Panc1 (cell line): ENCODE data around the gene C13orf46.

ENCODE experiments used
- CTCF ChIP-seq: fragments of 450-650 bp; IDR thresholded peaks from 2 replicates; pipeline ENCODE4 v1.5.1; 2017; ENCODE audit warnings: mild to moderate bottlenecking
- POLR2AphosphoS5 ChIP-seq: IDR thresholded peaks from 2 replicates; pipeline ENCODE4 v1.6.1; 2012; ENCODE audit warnings: mild to moderate bottlenecking, low read depth, low read length, moderate library complexity
- REST ChIP-seq, 2 experiments: IDR thresholded peaks; 2 replicates each; pipeline ENCODE4 v1.6.1; 2011 to 2012; ENCODE audit warnings: low read depth in 2 of 2, control low read depth in 1 of 2, low read length in 1 of 2, mild to moderate bottlenecking in 1 of 2, moderate library complexity in 1 of 2; ENCODE audit not compliant: insufficient read depth in 1 of 2
- SIN3A ChIP-seq: IDR thresholded peaks from 2 replicates; pipeline ENCODE4 v1.6.1; 2012; ENCODE audit warnings: low read depth, mild to moderate bottlenecking, low read length, moderate library complexity, borderline replicate concordance; ENCODE audit not compliant: insufficient read depth

- TF ChIP-seq CTCF (no peak), POLR2AphosphoS5 (no peak), REST (IDR thresholded peaks at IDR 0.05; ENCODE audit: insufficient read depth in 1 of 2, low read depth in 2 of 2, low read length in 1 of 2) (no peak), SIN3A (no peak)
These were observed 14.7 kb downstream of the C13orf46 start for GRCh38 chr13:113959198-113959597.
